Tibial nerve (tissue), 4 donors: ENCODE results near the gene CHKA.

Experiments used
- CTCF ChIP-seq, 5 experiments: fragments of 200-600 bp in 3 of 5; fragments of 450-650 bp in 2 of 5; sonication (generic) in 3 of 5; IDR thresholded peaks; one replicate each; pipeline ENCODE4 v1.5.1; 2016 to 2019; ENCODE audit warnings: antibody characterized with exemption in 5 of 5, mild to moderate bottlenecking in 3 of 5, moderate library complexity in 2 of 5
- EP300 ChIP-seq, 2 donors: sonication (generic); formaldehyde crosslinking; IDR thresholded peaks; one replicate each; pipeline ENCODE4 v1.6.1; 2017; ENCODE audit warnings: antibody characterized with exemption in 2 of 2, mild to moderate bottlenecking in 1 of 2
- POLR2A ChIP-seq, 2 donors: fragments of 450-650 bp; IDR thresholded peaks; one replicate each; pipeline ENCODE4 v1.6.1; 2017; ENCODE audit warnings: antibody characterized with exemption in 2 of 2, mild to moderate bottlenecking in 2 of 2, moderate library complexity in 2 of 2

GRCh38 chr11:68043029-68043348 lies 78.2 kb downstream of the CHKA start:
- TF ChIP-seq CTCF (IDR thresholded peaks at IDR 0.05), result no peak
- TF ChIP-seq POLR2A (IDR thresholded peaks at IDR 0.05), result no peak
- no peak for TF ChIP-seq EP300 (IDR thresholded peaks at IDR 0.05)
